ENCODE measurements around the gene PTPN6. TPM values are rescaled to one million over a fixed set of nuclear protein-coding genes. Genes with fewer than 3 reads are reported as not detected.

The PTPN6 gene
- total and polyA plus RNA-seq, 2 of the 8 experiments (the other 6 are each of a cell fraction or from before 2014, with no cell fraction given), result 16.3 to 28.4 TPM

DNA sequence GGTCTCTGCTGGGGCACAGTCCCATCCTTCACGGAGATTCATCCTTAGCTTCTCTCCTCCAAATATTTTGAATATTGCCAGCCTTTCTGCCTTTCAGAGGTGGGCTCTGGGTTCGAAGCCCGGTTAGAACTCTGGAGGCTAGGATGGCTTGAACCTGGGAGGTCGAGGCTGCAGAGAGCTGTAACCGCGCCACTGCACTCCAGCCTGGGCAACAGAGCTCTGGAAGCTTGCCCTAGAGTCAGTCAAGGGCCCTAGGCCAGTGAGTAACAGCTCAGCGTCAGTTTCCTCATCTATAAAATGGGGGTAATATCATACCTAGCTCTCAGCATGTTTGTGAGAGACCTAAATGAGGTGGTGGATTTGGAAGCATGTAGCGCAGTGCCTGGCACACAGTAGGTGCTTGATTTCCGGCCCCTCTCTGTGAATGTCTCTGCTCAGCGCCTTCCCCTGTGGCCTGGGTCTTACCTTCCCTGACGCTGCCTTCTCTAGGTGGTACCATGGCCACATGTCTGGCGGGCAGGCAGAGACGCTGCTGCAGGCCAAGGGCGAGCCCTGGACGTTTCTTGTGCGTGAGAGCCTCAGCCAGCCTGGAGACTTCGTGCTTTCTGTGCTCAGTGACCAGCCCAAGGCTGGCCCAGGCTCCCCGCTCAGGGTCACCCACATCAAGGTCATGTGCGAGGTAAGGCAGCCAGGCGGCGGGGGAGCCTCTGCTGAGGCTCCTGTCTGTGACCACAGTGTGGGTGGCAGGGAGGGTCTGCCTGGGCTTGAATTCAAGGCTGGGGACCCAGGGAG is 3.4 kb downstream of the PTPN6 start:
- Histone ChIP-seq H3K9ac (replicated peaks in 1 of 4; ENCODE audit: extremely low read depth in 1 of 4, low read depth in 3 of 4, low read length in 3 of 4) (no peak overlapping the region), H3K27ac (ENCODE audit: low read depth, low read length) (0 out of 2 replicates have a peak overlapping the region, but pooled peaks have one; percentile 1), H3K27me3 (replicated peaks in 1 of 4; ENCODE audit: control insufficient read depth in 3 of 4, extremely low read depth in 1 of 4, insufficient read depth in 3 of 4, low read length in 3 of 4) (no peaks in the 10 kb centered on the region), H3K23me2 (ENCODE audit: low read depth, low read length) (no peaks in the 10 kb centered on the region), H3K23ac (ENCODE audit: insufficient read length) (no peak overlapping the region), H2BK15ac (ENCODE audit: low read length) (no peak overlapping the region), H3K18ac (ENCODE audit: extremely low read depth, low read length) (no peak overlapping the region), H3K4me3 (ENCODE audit: extremely low read depth in 1 of 4, insufficient read depth in 2 of 4, low read depth in 3 of 4, low read length in 4 of 4) (no peak overlapping the region), H3K4me1 (replicated peaks in 1 of 4; ENCODE audit: control insufficient read depth in 3 of 4, insufficient read depth in 4 of 4, low read length in 3 of 4) (peaks cover 0 to 14% (median 6%) of the 10 kb centered on the region in 4 experiments; a peak in 4 of 7 replicates), H3K14ac (ENCODE audit: insufficient read length) (no peak overlapping the region), H2BK20ac (ENCODE audit: low read length) (no peak overlapping the region), H3K9me3 (ENCODE audit: insufficient read depth in 2 of 2, low read depth in 1 of 2, low read length in 1 of 2) (no peaks in the 10 kb centered on the region), H3K79me2 (ENCODE audit: control insufficient read depth in 1 of 2, insufficient read depth in 2 of 2, low read length in 2 of 2) (no peaks in the 10 kb centered on the region), H2AFZ (ENCODE audit: low read length) (no peak overlapping the region), H4K5ac (ENCODE audit: insufficient read length, low read depth, low read length) (no peak overlapping the region), H4K20me1 (replicated peaks in 1 of 2; ENCODE audit: control insufficient read depth in 1 of 2, insufficient read depth in 2 of 2, low read length in 2 of 2) (no peaks in the 10 kb centered on the region), H2BK120ac (replicated peaks; ENCODE audit: low read depth, low read length) (no peak overlapping the region), H2BK5ac (ENCODE audit: low read depth, low read length) (no peak overlapping the region), H3K56ac (replicated peaks; ENCODE audit: insufficient read length, low read depth, low read length) (no peak overlapping the region), H2BK12ac (ENCODE audit: low read depth, low read length) (no peak overlapping the region), H4K91ac (replicated peaks; ENCODE audit: insufficient read length, low read length) (no peak overlapping the region), H3K4me2 (ENCODE audit: insufficient read depth in 1 of 2, low read depth in 2 of 2, low read length in 2 of 2) (no peak overlapping the region), H2AK5ac (ENCODE audit: low read depth, low read length) (0 out of 2 replicates have a peak overlapping the region, but pooled peaks have one; percentile 39), H3K36me3 (ENCODE audit: control insufficient read depth in 2 of 4, insufficient read depth in 4 of 4, low read length in 3 of 4) (no peaks in the 10 kb centered on the region), H3K79me1 (ENCODE audit: low read depth, low read length) (peaks cover 5% of the 10 kb centered on the region; the same call in 1 of the 2 replicates), H3K4ac (replicated peaks; ENCODE audit: insufficient read length, low read depth, low read length) (no peak overlapping the region), H4K8ac (ENCODE audit: extremely low read depth, insufficient read depth, low read length) (peak overlapping the region; percentile 28; the same call in 1 of the 2 replicates)
- 94% methylated on average over 21 of the region's 21 CpGs; no CpG with 5 or more reads in 1 of the 2 experiments for WGBS, 2 experiments (ENCODE audit: extremely low coverage in 1 of 2, insufficient coverage in 1 of 2, insufficient read length in 1 of 2, insufficient replicate concordance in 2 of 2, low coverage in 1 of 2, low lambda C conversion rate in 2 of 2, missing lambda C conversion rate in 1 of 2)
- FAIRE-seq (no peak), DNase-seq (ENCODE audit: low read depth in 1 of 2, low spot score in 2 of 2) (no peak)
- no peak for TF ChIP-seq SP1 (IDR thresholded peaks at IDR 0.05; ENCODE audit: low read depth, low read length)
- TF ChIP-seq, protein P1, sequence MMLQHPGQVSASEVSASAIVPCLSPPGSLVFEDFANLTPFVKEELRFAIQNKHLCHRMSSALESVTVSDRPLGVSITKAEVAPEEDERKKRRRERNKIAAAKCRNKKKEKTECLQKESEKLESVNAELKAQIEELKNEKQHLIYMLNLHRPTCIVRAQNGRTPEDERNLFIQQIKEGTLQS (IDR thresholded peaks at IDR 0.05; ENCODE audit: insufficient read depth, low read depth, low read length), result no peak
- no peak for TF ChIP-seq RAD21 (IDR thresholded peaks at IDR 0.05 in 1 of 2, conservative IDR thresholded peaks at IDR 0.05 in 1 of 2; ENCODE audit: low read depth in 2 of 2, low read length in 2 of 2)
- no peak for TF ChIP-seq TCF12 (IDR thresholded peaks at IDR 0.05; ENCODE audit: low read depth, low read length)
- no peak for TF ChIP-seq RFX5 (IDR thresholded peaks at IDR 0.05; ENCODE audit: borderline replicate concordance, low read depth, low read length)
- no peak for TF ChIP-seq MAFK (IDR thresholded peaks at IDR 0.05; ENCODE audit: low read depth, low read length)
- no peak for TF ChIP-seq CTBP2 (IDR thresholded peaks at IDR 0.05; ENCODE audit: borderline replicate concordance, insufficient read depth, insufficient read length, low read length)
- no peak for TF ChIP-seq RXRA (IDR thresholded peaks at IDR 0.05; ENCODE audit: insufficient read depth, low read depth, low read length)
- no peak for TF ChIP-seq SAP30 (IDR thresholded peaks at IDR 0.05; ENCODE audit: insufficient read depth, insufficient replicate concordance, low read length)
- ChIA-PET CTCF (ENCODE audit: partially characterized antibody) (interaction anchor here (0.7 to 1.5 kb wide), 6 partner anchors 10 to 102 kb away, joined by 3 to 8 read pairs (median 3); partner anchors contain the start of genes C12orf57 and LPCAT3), POLR2A (ENCODE audit: partially characterized antibody) (interaction anchor here (30.5 to 44.0 kb wide), 2 partner anchors 9 to 14 kb away, joined by 1596 read pairs; partner anchors contain the start of genes ATN1, C12orf57, EMG1 and PHB2)
